ENCODE measurements around the gene ALCAM. TPM values are rescaled to one million over a fixed set of nuclear protein-coding genes. Genes with fewer than 3 reads are reported as not detected.
"Not testable (repeated sequence)": the region's sequence is repeated elsewhere in the genome, so short reads cannot be mapped to it uniquely, and the experiment has no call there.

ALCAM gene
- polyA plus RNA-seq, 12 donors: 9.3 to 95.1 (median 13.1) TPM; not detected in 1

DNA sequence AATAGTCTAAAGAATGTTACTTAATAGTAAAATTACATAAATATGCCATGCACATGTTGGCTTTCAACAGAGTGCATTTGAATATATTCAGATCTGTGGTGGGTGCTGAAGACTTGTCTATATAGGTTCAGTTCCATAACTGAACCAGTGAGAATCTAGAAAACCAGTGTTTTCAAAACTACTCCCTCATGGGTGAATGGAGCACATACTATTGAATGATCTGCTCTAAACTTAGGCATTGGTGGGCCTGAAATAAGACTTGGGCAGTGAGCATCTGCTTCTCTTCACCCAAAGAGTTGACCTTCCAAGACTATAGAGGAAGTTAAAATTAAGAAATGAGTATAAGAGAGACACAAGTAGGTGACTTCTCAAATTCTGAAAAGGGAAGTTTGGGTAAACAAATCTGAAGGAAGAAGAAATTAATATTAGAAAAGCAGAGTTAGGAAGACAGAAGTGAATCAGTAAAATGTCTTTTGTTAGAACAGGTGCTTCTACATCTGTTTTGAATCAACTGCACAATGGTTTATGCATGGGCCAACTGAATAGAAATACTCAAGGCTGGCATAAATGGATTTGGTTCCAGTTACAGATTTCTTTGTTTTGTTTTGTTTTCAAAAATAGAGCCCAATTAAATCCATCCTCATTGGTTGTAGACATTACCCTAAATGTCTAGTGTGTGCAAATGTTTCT lies 19.3 kb downstream of the ALCAM start:
- no peak for DNase-seq

DNA sequence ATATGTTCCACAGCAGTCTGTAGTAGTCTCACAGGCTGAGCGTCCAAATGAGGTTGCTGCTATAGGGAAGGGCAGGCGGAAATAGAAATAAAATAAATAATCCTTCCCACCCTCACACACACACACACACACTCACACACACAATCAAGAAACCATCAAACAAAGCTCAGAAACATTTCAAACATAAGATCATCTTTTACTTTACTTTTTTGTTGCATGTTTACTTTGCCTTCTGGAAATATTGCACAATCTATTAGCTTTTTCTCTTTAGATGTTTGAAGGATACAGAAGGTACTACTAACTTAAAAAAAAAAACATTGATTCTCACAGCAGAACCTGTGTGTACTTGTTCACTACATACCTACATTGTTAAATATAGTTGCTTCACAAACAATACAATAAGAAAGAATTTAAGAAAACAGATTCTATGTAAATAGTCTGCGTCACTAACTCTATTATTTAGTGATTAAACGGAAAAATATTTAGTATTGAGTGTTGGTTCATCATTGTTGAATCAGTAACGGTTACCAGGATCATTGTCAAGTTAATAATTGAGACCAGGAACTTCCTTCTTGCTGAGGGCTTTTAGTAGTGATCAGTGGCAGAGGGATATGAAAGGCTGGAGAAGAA lies 20.5 kb downstream of the ALCAM start:
- DNase-seq: no peak

DNA sequence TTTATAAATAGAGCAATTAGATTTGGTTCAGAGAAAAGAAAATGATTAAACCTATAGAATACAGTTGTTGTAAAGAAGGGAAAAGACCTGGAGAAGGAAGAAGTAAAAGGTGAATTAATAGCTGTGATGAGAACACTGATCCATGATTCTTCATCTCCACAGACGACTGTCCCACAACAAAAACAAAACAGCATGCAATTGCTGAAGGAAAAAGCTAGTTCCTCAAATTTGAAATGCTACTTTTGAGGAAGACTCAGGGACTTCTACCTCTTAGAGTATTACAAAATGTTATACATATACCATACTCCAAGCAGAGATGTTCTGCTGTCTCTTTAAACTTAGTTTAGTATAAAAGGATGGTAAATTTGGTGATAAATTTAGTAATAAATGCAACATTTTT lies 21.5 kb downstream of the ALCAM start:
- DNase-seq: no peak

DNA sequence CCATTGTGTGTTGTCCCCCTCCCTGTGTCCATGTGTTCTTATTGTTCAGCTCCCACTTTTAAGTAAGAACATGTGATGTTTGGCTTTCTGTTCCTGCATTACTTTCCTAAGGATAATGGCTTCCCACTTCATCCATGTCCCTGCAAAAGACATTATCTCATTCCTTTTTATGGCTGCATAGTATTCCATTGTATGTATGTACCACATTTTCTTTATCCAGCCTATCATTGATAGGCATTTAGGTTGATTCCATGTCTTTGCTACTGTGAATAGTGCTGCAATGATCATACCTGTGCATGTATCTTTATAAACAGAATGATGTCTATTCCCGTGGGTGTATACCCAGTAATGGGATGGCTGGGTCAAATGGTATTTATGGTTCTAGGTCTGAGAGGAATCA lies 23.1 kb downstream of the ALCAM start:
- not testable (repeated sequence) for DNase-seq

DNA sequence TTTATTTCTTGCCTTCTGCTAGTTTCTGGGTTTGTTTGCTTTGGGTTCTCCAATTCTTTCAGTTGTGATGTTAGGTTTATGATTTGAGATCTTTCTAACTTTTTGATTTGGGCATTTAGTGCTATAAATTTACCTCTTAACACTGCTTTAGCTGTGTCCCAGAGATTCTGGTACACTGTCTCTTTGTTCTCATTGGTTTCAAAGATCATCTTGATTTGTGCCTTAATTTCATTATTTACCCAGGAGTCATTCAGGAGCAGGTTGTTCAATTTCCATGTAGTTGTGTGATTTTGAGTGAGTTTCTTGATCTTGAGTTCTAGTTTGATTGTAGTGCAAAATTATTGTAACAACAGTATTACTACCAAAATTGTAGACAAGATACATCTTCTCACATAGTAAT lies 25.9 kb downstream of the ALCAM start:
- DNase-seq: not testable (repeated sequence)

DNA sequence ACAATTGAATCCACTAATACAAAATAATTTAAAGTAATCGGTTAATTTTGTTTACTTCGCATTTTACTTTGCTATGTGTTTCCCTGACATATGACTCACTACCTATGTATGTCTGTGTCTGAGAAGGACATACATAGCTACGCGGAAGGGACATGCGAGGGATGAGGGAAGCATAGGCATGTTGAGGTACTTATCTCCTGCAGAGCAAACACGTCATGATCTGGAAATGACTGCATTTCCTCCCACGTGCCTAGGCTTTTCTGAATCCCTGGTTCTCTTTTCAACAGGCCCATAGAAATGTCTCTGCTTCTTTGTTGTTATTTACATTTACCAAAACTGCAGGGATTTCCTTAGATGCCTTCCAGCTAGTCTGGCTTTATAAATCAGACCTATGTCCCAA lies 27.5 kb downstream of the ALCAM start:
- no peak for DNase-seq

DNA sequence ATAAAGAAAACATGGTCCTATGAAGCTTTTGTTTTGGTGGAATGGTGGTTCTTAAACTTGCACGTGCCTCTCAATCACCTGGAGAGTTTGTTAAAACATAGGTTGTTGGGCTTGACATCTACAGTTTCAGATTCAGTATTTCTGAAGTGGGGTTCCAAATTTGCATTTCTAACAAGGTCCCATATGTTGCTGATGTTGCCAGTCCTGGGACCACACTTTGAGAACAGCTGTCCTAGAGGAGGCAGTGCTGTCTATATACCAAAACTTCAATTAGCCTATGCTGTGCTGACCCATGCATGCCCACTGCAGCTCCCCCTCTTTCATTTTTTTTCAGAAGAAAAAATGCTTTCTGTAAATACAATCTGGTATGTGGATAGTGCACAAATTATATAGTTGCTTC lies 31.3 kb downstream of the ALCAM start:
- DNase-seq: no peak

DNA sequence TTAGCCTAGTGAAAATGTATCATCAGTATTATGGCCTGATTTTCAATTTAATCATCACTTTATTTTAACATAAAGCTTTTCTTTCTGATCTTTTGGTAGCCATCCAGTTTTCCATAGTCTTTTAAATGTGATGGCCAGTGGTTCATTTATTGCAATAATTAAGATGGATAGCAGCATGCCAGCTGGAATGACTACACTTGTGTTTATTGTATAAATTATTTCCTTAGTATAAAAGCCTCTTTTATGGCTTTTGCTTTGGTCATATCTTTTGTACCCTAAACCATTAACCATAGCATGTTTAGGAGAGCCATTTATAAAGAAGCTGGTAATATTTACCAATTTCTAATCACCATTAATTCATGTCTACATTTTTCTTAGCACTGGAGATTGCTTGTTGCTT lies 31.7 kb downstream of the ALCAM start:
- no peak for DNase-seq

DNA sequence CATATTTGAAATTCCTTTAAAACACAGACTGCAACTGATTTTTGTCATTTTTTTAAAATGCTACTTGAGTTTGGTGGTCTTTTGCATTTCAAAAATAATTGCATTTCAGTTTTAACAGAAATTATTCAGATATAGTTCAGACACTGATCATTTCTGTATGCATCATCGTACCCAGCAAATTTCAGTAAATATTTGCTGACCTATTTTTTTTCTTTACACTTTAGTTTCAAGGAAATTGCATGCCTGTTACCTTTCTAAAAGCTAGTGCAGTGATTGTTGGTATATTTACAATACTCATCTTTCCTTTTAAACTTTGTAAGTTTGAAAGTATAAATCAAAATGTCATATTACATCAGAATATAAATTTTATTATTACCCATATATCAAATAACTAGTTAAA lies 32.4 kb downstream of the ALCAM start:
- DNase-seq: no peak

DNA sequence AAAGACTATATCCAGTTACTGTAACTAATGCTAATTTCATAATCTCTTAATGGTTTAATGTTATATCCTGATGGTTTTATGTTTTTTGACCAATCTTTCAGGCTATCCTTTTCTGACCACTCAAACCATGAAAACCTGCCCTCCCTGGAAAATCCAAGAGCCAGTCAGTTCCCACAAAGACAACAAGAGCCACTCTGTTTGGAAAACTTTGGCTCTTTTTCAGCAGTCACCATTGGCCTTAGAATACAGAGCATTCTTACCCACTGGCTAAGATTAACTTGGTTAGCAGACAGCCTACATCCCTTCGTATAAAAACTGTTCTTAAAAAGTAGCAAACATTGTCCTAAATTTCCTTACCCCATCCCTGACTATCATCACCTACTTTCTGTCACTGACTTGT lies 32.9 kb downstream of the ALCAM start:
- DNase-seq: no peak

DNA sequence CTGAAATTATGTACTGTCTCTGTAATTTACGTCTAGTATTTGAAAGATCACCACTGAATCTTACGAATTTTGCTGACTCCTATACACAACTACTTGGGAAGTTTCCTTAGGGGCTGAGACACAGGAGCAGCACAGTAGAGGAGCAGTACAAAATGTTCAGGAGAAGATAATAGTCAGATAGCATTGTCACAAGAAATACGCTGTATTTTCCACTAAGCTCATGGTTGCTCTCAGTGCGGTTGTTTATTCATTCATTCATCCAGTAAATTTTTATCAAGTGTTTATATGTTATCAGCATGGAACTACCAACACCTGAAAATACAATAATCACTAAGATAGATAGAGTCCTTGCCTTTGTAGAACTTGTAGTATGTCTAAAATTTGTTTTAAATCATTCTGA lies 34.5 kb downstream of the ALCAM start:
- no peak for DNase-seq

DNA sequence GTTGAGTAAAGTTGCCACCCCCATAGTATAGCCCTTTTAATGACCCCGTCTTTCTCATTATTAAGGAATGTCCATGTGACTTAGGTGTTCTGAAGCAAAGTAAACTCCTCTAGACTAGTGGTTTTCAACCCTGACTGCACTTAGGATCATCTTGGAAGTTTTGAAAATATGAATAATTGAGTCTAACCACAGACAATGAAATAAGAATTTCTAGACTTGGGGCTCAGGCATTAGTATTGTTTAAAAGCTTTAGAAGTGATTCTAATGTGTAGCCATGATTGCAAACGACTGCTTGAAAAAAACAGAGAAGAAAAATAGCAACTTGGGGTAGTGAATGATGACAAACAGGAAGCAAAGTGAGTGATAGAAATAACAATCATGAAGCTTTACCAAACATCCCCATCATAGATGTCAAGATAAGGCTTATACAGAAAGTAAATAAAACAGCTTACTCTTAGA lies 35.0 kb downstream of the ALCAM start:
- DNase-seq: no peak

DNA sequence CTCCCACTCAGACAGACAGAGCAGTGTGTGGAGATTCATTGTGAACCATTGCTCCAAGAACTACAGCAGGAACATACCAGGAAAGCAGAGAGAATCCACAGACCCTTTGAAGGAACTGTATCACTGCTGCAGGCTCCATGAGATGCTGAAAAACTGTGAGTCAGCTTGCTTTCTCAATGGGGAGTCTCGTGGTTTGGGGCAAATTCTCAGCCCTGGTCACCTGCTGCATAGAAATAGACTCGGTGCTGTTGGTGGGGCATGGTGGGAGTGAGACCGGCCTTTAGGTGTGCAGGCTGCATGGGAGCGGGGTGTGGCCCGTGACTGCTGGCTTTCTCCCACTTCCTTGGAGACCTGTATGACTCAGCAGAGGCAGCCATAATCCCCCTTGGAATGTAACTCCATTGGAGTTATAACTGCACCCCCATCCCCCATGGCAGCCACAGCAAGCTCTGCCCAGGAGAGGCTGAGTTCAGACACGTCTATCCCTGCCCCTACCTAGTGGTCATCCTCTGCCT lies 35.6 kb downstream of the ALCAM start:
- DNase-seq: no peak

DNA sequence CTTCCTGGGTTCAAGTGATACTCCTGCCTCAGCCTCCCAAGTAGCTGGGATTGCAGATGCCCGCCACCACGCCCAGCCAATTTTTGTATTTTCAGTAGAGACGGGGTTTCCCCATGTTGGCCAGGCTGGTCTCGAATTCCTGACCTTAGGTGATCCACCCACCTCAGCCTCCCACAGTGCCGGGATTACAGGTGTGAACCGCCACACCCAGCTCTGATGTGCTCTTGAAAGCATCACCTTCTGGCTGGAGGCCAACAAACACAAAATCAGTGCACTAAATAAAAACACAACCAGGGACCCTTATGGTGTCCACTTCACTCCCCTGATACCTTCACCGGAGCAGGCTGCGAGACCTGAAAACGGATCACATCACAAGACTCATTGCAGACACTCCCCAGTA lies 36.3 kb downstream of the ALCAM start:
- not testable (repeated sequence) for DNase-seq

DNA sequence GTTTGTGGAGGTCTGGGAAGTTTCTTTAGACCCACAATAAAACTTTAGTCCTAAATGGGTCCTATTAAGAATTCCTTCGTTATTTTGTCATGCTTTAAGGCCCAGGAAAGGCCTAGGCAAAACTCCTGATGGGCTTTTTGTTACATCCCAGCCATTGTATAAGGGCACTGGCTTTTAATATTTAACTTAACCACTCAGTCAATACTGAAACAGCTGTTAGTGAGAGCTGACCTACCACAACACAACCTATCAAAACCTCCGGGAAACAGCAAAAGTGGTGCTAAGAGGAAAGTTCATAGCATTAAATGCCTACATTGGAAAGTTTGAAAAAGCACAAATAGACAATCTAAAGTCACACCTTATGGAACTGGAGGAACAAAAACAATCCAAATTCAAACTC lies 39.6 kb downstream of the ALCAM start:
- no peak for DNase-seq

DNA sequence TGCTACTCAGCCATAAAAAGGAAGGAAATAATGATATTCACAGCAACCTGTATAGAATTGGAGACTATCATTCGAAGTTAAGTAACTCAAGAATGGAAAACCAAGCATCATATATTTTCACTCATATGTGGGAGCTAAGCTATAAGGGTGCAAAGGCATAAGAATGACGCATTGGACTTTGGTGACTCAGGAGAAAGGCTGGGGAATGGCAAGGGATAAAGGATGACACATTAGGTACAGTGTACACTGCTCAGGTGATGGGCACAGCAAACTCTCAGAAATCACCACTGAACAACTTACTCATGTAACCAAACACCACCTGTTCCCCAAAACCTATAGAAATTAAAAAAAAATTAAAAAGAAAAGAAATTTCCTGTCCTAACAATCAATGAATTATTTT lies 42.7 kb downstream of the ALCAM start:
- no peak for DNase-seq

DNA sequence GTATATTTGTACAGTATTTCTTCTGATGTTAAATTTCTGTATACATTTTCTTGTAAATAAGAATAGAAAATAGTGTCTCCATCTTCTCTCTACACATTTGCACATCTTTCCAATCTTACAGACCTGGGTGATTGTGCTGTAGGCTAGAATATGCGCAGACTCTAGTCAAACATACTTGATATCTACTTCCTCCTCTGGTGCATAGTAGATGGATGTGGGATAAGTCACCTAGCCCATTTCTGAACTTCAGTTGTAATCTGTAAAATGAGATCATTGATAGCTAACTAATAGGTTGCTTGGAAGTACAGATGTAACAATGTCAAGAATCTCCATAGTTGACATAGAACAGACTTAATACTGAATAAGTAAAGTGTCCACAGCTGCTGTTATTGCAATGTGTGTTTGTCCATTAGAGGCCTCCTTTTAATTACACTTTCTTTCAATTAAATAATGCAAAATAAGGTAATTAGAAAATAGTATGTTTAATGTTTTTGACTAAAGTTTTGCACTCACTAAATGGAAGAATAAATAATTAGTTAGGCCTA lies 46.7 kb downstream of the ALCAM start:
- no peak for DNase-seq

DNA sequence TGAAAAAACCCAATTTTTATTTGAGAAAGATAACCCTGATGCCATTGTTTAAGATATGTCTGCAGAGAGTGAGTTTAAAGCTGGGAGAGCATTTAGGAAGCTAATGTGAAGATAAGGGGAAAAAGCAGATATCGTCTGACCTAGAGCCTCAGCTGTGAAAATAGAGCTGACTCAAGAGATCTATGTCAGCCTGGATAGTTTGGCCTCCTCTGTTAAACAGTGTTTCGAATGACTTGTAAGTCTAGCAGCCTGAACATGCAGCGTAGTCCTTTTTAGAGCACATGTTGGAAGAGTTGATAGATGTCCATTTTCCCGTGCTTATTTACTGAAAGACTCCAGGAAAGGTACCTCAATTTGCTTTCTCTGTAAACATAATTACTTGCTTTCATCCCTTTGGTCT lies 48.1 kb downstream of the ALCAM start:
- no peak for DNase-seq

DNA sequence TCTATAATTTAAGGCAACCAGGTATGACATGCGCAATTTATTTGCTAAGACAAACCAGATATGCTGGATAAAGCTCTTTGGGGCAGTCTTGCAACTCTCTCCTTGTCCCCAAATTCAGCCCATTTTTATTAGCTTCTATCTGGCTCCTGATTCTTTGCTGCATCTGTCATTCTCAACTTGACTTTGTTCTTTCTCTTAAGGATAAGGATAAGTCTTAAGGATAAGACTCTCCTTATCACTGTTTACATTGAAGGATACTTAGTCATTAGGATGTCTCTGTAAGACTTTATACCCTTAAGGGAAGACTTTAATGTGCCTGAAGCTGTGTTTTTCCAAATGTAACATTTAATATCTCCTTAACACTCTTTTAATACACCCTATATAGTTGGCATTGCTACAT lies 49.2 kb downstream of the ALCAM start:
- no peak for DNase-seq

DNA sequence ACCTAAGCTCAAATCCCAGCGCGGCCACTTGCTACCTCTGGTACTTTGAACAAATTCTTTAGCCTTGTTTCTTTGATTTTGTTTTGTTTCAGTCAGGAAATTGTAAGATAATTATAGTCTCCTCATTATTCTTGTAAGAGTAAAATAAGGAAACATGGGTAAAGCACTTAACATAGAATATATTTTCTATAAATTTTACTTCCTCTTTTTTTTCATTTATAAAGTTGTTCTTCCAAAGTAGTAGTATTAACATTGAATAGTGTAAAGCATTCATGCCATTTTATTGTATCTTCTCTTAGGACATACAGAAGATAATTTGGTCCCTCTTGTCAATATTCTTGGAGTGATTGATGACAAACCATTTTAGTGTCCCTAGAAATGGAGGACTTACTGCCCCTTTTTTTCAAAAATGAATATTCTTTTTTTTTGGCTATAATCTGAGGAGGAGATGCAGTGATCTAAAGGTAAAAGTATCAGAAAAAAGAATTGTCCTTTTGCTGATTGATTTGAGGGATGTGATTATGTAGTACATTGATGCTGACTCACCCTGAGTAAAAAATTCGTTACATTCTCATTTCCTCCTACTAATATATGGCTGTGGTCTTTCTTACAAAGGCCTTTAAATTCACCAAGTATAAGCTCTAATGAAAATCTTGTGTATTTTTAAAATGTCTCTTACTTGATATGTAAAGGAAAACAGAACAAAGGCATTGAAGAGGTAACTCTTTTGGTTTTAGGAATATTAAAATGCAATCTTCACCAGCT lies 51.0 kb downstream of the ALCAM start:
- no peak for DNase-seq

DNA sequence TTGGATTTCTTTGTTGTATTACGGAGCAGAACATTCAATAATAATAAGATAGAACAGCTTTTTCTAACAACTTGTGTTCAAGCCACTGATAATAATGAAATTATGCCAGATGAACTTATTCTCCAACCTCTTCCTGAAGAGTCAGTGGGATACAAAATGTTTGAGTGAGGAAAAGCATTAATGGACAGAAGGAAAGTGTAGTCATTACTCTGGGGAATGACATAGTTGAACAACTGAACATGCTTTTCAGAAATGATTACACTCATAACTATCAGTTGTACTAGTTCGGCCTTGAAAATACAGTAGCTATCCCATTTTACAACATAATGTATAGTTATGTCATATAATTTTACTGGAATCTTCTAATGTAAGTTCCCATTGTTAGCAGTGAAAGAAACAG lies 55.9 kb downstream of the ALCAM start:
- DNase-seq: no peak

DNA sequence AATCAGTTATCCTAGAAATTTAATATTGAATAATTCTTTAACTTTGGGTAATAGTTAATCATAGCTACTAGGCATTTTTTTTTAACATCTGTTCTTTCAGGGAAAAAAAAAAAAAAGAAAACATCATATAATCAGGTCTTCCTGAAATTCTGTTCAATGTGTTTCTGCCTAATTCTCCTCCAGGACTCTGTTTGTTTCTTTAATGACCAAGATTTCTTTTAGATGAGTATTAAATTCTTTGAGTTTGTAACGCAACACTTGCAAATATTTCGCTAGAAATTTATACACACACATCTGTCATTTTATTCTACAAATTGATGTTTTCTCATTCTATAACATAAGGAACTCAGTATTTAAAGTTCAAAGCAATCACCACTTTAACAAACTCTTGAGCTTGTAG lies 56.7 kb downstream of the ALCAM start:
- no peak for DNase-seq
